GM19025 (cell line): ENCODE results near the gene WASF3.
"Not testable (repeated sequence)": the region's sequence is repeated elsewhere in the genome, so short reads cannot be mapped to it uniquely, and the experiment has no call there.

ENCODE experiments used
- ATAC-seq: cut with Tn5 transposase; IDR thresholded peaks from one replicate; pipeline ENCODE4 v1.9.1; 2021; ENCODE audit warnings: mild to moderate bottlenecking, low read depth, moderate library complexity; ENCODE audit not compliant: unreplicated experiment

The WASF3 gene

GRCh38 chr13:26706381-26706780, 148.9 kb downstream of the WASF3 start:
- ATAC-seq: no peak

- ATAC-seq: no peak
Measured at GRCh38 chr13:26707122-26708006, 149.9 kb downstream of the WASF3 start.

DNA sequence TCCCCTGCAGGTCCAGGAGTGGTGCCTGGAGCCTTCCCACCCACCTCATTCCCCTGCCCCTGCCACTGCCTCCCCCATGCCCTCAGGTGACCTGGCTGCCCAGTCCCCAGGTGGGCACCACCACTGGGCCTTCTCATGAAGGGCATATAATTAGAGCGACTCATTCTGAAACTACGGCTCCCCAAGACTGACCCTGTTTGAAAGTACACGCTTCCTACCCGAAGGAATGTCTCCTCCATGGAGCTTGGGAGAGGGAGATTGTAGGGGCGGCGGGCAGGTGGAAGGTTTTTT, 150.5 kb downstream of the WASF3 start:
- ATAC-seq: no peak

- no peak for ATAC-seq
Measured at GRCh38 chr13:26709461-26709860, 152.0 kb downstream of the WASF3 start.

GRCh38 chr13:26710166-26710565, 152.7 kb downstream of the WASF3 start:
- ATAC-seq: no peak

GRCh38 chr13:26711211-26711610, 153.7 kb downstream of the WASF3 start:
- no peak for ATAC-seq

DNA sequence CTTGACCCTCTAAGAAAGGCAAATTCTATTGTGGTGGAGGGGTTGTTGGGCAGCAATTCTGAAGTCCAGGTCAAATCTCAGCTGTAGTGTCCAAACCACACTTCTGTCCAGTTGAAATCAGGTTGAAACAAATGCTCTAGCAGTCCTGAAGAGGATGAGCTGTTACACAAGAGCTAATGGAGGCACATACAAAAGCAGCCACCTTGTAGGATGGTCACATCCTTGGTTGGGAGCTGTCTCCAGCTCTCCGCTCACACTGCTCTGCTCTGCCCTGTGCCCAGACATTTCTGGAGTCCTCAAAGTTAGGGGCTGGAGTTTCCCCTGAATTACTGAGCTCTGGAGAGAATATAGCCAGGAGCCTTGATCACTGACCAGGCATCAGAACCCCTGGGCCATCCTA, 155.9 kb downstream of the WASF3 start:
- no peak for ATAC-seq

DNA sequence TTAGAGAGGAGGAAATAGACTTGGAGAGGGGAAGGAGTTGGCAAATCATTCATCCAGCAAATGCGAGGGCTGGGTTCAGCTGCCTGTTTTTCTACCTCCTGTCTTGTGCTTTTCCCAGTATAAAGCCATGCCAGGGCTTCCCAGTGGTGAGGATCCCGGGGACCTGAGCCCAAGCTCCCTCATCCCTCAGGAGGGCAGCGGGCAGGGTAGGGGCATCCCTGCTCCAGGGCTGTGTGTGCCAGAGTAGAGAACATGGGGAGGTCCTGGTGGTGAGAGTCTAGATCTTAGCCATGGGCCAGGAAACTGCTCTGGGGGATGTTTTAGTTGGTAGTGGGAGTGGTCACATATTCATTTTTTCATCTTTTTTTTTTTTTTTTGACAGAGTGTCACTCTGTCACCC, 159.5 kb downstream of the WASF3 start:
- ATAC-seq: no peak

DNA sequence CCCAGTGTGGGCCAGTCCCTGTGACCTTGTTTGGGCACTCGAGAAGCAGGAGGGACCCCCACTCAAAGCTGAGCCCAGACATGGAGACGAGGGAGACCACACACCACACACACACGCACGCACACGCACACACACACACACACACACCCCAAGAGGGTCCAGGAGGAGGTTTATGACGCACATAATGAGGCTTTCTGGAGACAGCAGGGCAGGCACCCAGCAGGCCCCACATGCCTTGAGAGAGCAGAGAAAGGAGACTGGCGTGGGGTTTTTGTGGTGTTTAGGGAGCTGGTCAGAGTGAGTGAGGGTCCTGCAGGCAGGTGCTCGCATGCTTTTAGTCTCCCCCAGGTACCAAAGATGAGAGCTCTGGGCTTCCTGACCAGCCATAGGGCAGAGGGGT, 160.7 kb downstream of the WASF3 start:
- ATAC-seq: no peak

- no peak for ATAC-seq
Measured at GRCh38 chr13:26718872-26719271, 161.4 kb downstream of the WASF3 start.

GRCh38 chr13:26719356-26719945, 162.0 kb downstream of the WASF3 start:
- ATAC-seq: no peak

- no peak for ATAC-seq
Measured at GRCh38 chr13:26721251-26722121, 164.0 kb downstream of the WASF3 start.

- ATAC-seq: no peak
Measured at GRCh38 chr13:26722321-26722720, 164.8 kb downstream of the WASF3 start.

- not testable (repeated sequence) for ATAC-seq
Measured at GRCh38 chr13:26723620-26724019, 166.1 kb downstream of the WASF3 start.

- ATAC-seq: no peak
Measured at GRCh38 chr13:26726684-26727083, 169.2 kb downstream of the WASF3 start.

DNA sequence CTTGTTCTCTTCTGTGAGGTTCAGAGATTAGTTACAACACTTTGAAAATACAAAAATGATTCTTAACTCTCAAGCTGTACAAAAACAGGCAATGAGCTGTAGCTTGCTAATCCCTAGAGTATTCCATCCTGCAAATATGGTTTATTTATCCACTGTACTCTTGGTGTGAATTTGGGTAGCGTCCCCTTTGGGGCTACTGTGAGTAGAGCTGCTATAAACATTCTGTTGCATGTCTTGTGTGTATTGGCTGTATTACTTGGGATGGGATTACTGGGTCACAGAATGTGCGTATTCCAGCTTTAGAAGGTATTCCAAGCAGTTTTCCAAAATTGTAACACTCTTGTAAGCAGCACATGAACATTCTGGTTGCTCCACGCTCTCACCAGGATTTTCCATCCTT, 169.6 kb downstream of the WASF3 start:
- no peak for ATAC-seq

GRCh38 chr13:26727633-26728032, 170.2 kb downstream of the WASF3 start:
- no peak for ATAC-seq

DNA sequence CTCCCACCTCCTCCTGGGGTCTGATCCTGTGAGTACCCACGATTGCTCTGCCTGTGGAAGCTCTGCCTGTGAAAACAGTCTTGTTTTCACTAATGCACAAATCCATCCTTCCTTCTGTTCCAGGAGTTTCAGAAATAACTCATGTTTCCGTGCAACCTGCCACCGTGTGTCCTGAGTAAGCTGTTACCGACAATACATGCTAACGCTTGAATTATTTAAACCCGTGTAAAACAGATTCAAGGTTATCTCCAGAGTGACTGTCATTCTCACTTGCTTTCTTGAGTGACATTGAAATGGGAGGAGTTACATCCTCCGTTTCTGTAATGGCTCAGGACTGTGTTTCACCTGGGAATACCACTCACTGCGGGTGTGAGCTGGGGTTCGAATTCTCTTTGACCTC, 178.2 kb downstream of the WASF3 start:
- ATAC-seq: no peak
